MCF 10A (cell line): ENCODE results near the gene SNX11. TPM values are rescaled to one million over a fixed set of nuclear protein-coding genes. Genes with fewer than 3 reads are reported as not detected.

Experiments
- BruUV-seq: library from RNA; stranded (reverse); fragments of 400-500 nt; replicated peaks from 2 replicates; lab custom pipeline; 2021; lab: Mats Ljungman, UMichigan
- CTCF ChIA-PET: fragments of 300-600 bp; sonication (Branson Sonifier 250); formaldehyde crosslinking; extraction: SDS; loops from one replicate; lab custom pipeline; 2021; ENCODE audit warnings: antibody characterized with exemption, inconsistent platforms; lab: Yijun Ruan, JAX
- POLR2A ChIA-PET: fragments of 300-600, 350-650 bp; sonication (Branson Sonifier 250); formaldehyde crosslinking; extraction: SDS; loops from one replicate; lab custom pipeline; 2020; ENCODE audit warnings: antibody characterized with exemption, inconsistent platforms; lab: Yijun Ruan, JAX
- DNase-seq: peaks from one replicate; pipeline ENCODE4 v3.0.0-alpha.2; 2018; ENCODE audit not compliant: unreplicated experiment
- H3K27ac Mint-ChIP-seq: one replicate; pipeline ENCODE4 v1.8.0; 2022; ENCODE audit warnings: mild to moderate bottlenecking, low read depth, mixed read lengths; ENCODE audit not compliant: unreplicated experiment
- H3K27me3 Mint-ChIP-seq: one replicate; pipeline ENCODE4 v1.8.0; 2022; ENCODE audit warnings: mixed read lengths; ENCODE audit not compliant: insufficient read depth, unreplicated experiment
- H3K36me3 Mint-ChIP-seq: one replicate; pipeline ENCODE4 v1.8.0; 2022; ENCODE audit warnings: mild to moderate bottlenecking, moderate library complexity, mixed read lengths; ENCODE audit not compliant: insufficient read depth, unreplicated experiment
- H3K4me1 Mint-ChIP-seq: one replicate; pipeline ENCODE4 v1.8.0; 2022; ENCODE audit warnings: mixed read lengths; ENCODE audit not compliant: insufficient read depth, unreplicated experiment
- H3K4me3 Mint-ChIP-seq: one replicate; pipeline ENCODE4 v1.8.0; 2022; ENCODE audit warnings: mild to moderate bottlenecking, moderate library complexity, mixed read lengths; ENCODE audit not compliant: unreplicated experiment
- H3K9me3 Mint-ChIP-seq: one replicate; pipeline ENCODE4 v1.8.0; 2022; ENCODE audit warnings: mixed read lengths; ENCODE audit not compliant: unreplicated experiment
- intact Hi-C: fragments of 100-400 bp; cut with micrococcal nuclease; formaldehyde crosslinking; loops from 2 replicates; pipeline ENCODE4 v1.14.1; 2022
- microRNA-seq: library from miRNA; unstranded; fragments of <30 nt; microRNA quantifications from one replicate; pipeline ENCODE4 v1.2.0, GENCODE V29; 2022
- total RNA-seq: library from RNA; stranded (reverse); gene quantifications from 2 replicates; pipeline ENCODE4 v1.2.3, GENCODE V29; 2022
- TF ChIP-seq, protein P1 (sequence below): fragments of 200-600 bp; IDR thresholded peaks from one replicate; pipeline ENCODE4 v1.8.0; 2022; ENCODE audit warnings: antibody characterized with exemption, mild to moderate bottlenecking; ENCODE audit not compliant: unreplicated experiment

SNX11 gene
- total RNA-seq, 1 experiment from 2014 or later, result 24.2 TPM

DNA sequence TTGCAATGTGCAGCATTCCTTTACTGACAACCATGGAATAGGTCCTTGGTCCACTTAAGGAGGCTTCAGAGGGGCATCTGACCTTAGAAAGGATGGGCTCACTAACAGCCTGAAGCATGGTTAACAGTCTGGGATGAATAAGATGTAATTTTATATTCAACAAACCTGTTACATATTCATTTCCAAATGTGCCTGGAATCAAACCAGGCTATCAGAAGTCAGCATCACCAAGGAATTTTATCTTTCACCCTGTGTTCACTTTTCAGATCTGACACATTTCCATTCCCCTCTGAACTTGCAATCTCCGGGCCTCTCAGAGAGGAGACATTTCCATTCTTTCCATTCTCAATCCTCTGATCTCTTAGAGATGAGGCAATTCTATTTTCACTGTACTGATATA is 62.4 kb downstream of the SNX11 start:
- TF ChIP-seq, protein P1, sequence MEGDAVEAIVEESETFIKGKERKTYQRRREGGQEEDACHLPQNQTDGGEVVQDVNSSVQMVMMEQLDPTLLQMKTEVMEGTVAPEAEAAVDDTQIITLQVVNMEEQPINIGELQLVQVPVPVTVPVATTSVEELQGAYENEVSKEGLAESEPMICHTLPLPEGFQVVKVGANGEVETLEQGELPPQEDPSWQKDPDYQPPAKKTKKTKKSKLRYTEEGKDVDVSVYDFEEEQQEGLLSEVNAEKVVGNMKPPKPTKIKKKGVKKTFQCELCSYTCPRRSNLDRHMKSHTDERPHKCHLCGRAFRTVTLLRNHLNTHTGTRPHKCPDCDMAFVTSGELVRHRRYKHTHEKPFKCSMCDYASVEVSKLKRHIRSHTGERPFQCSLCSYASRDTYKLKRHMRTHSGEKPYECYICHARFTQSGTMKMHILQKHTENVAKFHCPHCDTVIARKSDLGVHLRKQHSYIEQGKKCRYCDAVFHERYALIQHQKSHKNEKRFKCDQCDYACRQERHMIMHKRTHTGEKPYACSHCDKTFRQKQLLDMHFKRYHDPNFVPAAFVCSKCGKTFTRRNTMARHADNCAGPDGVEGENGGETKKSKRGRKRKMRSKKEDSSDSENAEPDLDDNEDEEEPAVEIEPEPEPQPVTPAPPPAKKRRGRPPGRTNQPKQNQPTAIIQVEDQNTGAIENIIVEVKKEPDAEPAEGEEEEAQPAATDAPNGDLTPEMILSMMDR, result no peak
- Mint-ChIP-seq H3K4me3 (no peak overlapping the region), H3K27ac (no peak overlapping the region), H3K4me1 (no peaks in the 10 kb centered on the region), H3K27me3 (peaks cover 100% of the 10 kb centered on the region), H3K9me3 (no peaks in the 10 kb centered on the region), H3K36me3 (no peaks in the 10 kb centered on the region)
- ChIA-PET CTCF (interaction anchor here (0.5 to 1.4 kb wide), 2 partner anchors 16 to 323 kb away, joined by 4 read pairs; no protein-coding TSS in a partner anchor), POLR2A (no interaction called here)
- intact Hi-C loops, result no loop called here
- no peak for DNase-seq
- BruUV-seq, result no TSS peak

Small RNA genes within 50 kb of the gene (microRNA-seq; reads per million reads assigned to microRNA genes)
- not detected for gene MIR1203

Other genes starting within 250 kb of the SNX11 start
- gene SP2, start 211.5 kb upstream of the SNX11 start, total RNA-seq, result 11.9 and 15.1 TPM in 2 replicates
- 56.8 and 58.4 TPM in 2 replicates for gene PNPO, start 166.2 kb upstream of the SNX11 start, total RNA-seq
- gene PRR15L, start 149.9 kb upstream of the SNX11 start, total RNA-seq, result not detected in 2 replicates
- 132 and 149 TPM in 2 replicates for gene CDK5RAP3, start 136.7 kb upstream of the SNX11 start, total RNA-seq
- gene COPZ2, start 70.0 kb upstream of the SNX11 start, total RNA-seq, result 2.5 TPM in 1 of 2 replicates, not detected in the other
- 235 and 315 TPM in 2 replicates for gene NFE2L1, start 59.4 kb upstream of the SNX11 start, total RNA-seq
- 77.3 and 81.2 TPM in 2 replicates for gene CBX1, start 6.3 kb upstream of the SNX11 start, total RNA-seq